ENCODE measurements around the gene COX8C.
"Not testable (repeated sequence)": the region's sequence is repeated elsewhere in the genome, so short reads cannot be mapped to it uniquely, and the experiment has no call there.

The COX8C gene

GRCh38 chr14:93369713-93370266 lies 22.8 kb downstream of the COX8C start:
- DNase-seq (ENCODE audit: low read depth in 2 of 2) = no peak

GRCh38 chr14:93375673-93376156 lies 28.7 kb downstream of the COX8C start:
- no peak for DNase-seq (ENCODE audit: low read depth in 2 of 2)

- DNase-seq (ENCODE audit: low read depth in 2 of 2) = no peak
Measured at GRCh38 chr14:93379831-93380230, 32.8 kb downstream of the COX8C start.

- DNase-seq (ENCODE audit: low read depth in 2 of 2) = no peak
Measured at GRCh38 chr14:93381644-93382043, 34.7 kb downstream of the COX8C start.

- DNase-seq (ENCODE audit: low read depth in 2 of 2) = not testable (repeated sequence)
Measured at GRCh38 chr14:93384256-93384655, 37.3 kb downstream of the COX8C start.

GRCh38 chr14:93395231-93395630 lies 48.2 kb downstream of the COX8C start:
- DNase-seq (ENCODE audit: low read depth in 2 of 2) = no peak

GRCh38 chr14:93396456-93396855 lies 49.5 kb downstream of the COX8C start:
- no peak for DNase-seq (ENCODE audit: low read depth in 2 of 2)
